ENCODE data around the gene SMIM7. TPM values are rescaled to one million over a fixed set of nuclear protein-coding genes. Genes with fewer than 3 reads are reported as not detected.

SMIM7 gene
- total RNA-seq, 3 donors from 2014 or later: 111 to 167 (median 142) TPM

DNA sequence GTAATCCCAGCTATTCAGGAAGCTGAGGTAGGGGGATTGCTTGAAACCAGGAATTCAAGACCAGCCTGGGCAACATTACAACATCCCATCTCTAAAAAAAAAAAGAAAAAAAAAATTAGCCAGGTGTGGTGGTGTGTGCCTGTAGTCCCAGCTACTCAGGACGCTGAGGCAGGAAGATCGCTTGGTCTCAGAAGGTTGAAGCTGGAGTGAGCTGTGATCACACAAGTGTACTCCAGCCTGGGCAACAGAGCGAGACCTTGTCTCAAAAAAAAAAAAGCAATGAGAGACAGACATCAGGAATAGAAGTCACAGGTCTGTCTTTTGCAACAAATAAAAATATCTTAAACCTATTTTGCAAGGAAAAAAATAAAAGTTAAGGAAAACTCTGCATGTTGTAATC is 24.3 kb upstream of the SMIM7 start:
- no peaks in the 10 kb centered on the region for H3K27me3 ChIP-seq
- H3K27ac ChIP-seq: no peak overlapping the region
- DNase-seq (ENCODE audit: low spot score in 2 of 2): no peak
- intact Hi-C loops (cut with DNase I; ENCODE audit: low total_unique reads): no loop called here
- TF ChIP-seq POLR2AphosphoS5 (IDR thresholded peaks at IDR 0.05) (no peak), POLR2A (IDR thresholded peaks at IDR 0.05) (no peak)
- TF ChIP-seq, protein P1, sequence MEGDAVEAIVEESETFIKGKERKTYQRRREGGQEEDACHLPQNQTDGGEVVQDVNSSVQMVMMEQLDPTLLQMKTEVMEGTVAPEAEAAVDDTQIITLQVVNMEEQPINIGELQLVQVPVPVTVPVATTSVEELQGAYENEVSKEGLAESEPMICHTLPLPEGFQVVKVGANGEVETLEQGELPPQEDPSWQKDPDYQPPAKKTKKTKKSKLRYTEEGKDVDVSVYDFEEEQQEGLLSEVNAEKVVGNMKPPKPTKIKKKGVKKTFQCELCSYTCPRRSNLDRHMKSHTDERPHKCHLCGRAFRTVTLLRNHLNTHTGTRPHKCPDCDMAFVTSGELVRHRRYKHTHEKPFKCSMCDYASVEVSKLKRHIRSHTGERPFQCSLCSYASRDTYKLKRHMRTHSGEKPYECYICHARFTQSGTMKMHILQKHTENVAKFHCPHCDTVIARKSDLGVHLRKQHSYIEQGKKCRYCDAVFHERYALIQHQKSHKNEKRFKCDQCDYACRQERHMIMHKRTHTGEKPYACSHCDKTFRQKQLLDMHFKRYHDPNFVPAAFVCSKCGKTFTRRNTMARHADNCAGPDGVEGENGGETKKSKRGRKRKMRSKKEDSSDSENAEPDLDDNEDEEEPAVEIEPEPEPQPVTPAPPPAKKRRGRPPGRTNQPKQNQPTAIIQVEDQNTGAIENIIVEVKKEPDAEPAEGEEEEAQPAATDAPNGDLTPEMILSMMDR (IDR thresholded peaks at IDR 0.05): no peak
- H3K4me1 ChIP-seq: no peaks in the 10 kb centered on the region
- H3K36me3 ChIP-seq: no peaks in the 10 kb centered on the region
- peaks cover 6 to 12% of the 10 kb centered on the region in 2 donors for H3K9me3 ChIP-seq
- no peak overlapping the region for H3K4me3 ChIP-seq

DNA sequence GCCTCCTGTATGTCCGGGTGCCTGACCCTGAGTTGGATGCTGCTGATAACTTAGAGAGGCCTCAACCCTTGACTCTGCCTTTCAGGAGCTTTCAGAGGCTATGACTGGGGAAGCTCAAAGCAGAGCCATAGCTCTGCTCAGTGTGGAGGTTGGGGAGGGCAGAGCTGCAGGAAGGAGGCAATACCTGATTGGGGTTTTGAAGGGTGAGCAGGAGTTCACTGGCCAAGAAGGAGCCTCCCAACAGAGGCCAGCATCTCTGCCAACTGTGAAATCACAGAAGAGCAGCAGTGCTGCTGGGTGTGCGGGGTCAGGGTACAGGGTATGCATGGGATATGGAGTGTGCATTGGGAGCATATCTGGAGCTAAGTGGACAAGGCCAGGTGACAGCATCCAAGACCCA is 22.6 kb upstream of the SMIM7 start:
- Histone ChIP-seq H3K36me3 (no peaks in the 10 kb centered on the region), H3K4me1 (no peaks in the 10 kb centered on the region), H3K27ac (no peak overlapping the region), H3K9me3 (peaks cover 6 to 12% of the 10 kb centered on the region in 2 donors), H3K27me3 (no peaks in the 10 kb centered on the region), H3K4me3 (no peak overlapping the region)
- intact Hi-C loops (cut with DNase I; ENCODE audit: low total_unique reads): no loop called here
- TF ChIP-seq, protein P1 (IDR thresholded peaks at IDR 0.05): no peak
- TF ChIP-seq POLR2AphosphoS5 (IDR thresholded peaks at IDR 0.05) (no peak), POLR2A (IDR thresholded peaks at IDR 0.05) (no peak)
- DNase-seq (ENCODE audit: low spot score in 2 of 2): no peak

DNA sequence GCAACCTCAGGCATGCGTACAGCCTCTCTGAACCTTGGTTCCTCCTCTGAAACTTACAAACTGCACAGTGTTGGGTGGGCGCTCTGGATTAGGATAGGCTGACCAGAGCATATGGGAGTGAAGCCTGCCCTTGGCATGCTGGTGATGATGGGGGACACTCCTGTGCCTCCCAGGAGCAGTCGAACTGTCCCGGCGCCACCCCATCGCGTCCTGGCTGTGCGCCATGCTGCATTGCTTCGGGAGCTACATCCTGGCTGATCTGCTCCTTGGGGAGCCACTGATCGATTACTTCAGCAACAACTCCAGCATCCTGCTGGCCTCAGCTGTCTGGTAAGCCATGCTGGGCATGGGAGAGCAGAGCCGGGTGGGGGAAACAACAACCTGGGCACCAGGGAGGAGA is 19.9 kb upstream of the SMIM7 start:
- H3K27me3 ChIP-seq: no peaks in the 10 kb centered on the region
- no peaks in the 10 kb centered on the region for H3K4me1 ChIP-seq
- no peak for DNase-seq (ENCODE audit: low spot score in 2 of 2)
- TF ChIP-seq, protein P1 (IDR thresholded peaks at IDR 0.05): no peak
- no peak for TF ChIP-seq POLR2A (IDR thresholded peaks at IDR 0.05)
- TF ChIP-seq POLR2AphosphoS5 (IDR thresholded peaks at IDR 0.05): no peak
- H3K36me3 ChIP-seq: no peaks in the 10 kb centered on the region
- peaks cover 3 to 12% of the 10 kb centered on the region in 2 donors for H3K9me3 ChIP-seq
- H3K4me3 ChIP-seq: no peak overlapping the region
- intact Hi-C loops (cut with DNase I; ENCODE audit: low total_unique reads): no loop called here
- H3K27ac ChIP-seq: no peak overlapping the region

DNA sequence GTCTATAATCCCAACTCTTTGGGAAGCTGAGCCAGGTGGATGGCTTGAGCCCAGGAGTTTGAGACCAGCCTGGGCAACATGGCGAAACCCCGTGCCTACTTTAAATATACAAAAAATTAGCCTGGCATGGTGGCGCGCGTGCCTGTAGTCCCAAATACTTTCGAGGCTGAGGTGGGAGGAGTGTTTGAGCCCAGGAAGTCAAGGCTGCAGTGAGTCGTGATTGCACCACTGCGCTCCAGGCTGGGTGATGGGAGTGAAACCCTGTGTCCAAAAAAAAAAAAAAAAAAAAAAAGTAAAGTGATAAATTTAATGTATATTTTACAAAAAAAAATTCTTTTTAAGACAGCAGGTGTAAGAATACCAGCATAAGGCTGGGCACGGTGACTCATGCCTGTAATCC is 18.6 kb upstream of the SMIM7 start:
- H3K27ac ChIP-seq: no peak overlapping the region
- no peak for DNase-seq (ENCODE audit: low spot score in 2 of 2)
- no peaks in the 10 kb centered on the region for H3K36me3 ChIP-seq
- no peak overlapping the region for H3K4me3 ChIP-seq
- intact Hi-C loops (cut with DNase I; ENCODE audit: low total_unique reads): no loop called here
- no peaks in the 10 kb centered on the region for H3K27me3 ChIP-seq
- peaks cover 3 to 12% of the 10 kb centered on the region in 2 donors for H3K9me3 ChIP-seq
- no peak for TF ChIP-seq POLR2AphosphoS5 (IDR thresholded peaks at IDR 0.05)
- no peak for TF ChIP-seq POLR2A (IDR thresholded peaks at IDR 0.05)
- TF ChIP-seq, protein P1 (IDR thresholded peaks at IDR 0.05): no peak
- H3K4me1 ChIP-seq: no peaks in the 10 kb centered on the region

DNA sequence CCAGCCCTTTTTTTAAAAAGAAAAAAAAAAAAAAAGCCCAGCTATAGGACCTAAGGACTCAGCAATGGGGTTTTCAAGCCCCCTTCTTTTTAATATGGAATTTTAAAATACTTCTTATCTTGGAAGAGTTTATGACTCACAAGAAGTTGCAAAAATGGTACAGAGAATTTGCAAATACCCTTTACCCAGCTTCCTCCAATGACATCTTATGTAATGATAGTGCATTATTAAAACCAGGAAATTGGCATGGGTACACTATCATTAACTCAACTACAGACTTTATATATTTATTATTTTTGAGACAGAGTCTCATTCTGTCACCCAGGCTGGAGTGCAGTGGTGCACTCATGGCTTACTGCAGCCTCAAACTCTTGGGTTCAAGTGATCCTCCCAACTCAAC is 17.1 kb upstream of the SMIM7 start:
- Histone ChIP-seq H3K4me1 (no peaks in the 10 kb centered on the region), H3K36me3 (no peaks in the 10 kb centered on the region), H3K27me3 (no peaks in the 10 kb centered on the region), H3K4me3 (no peak overlapping the region), H3K27ac (no peak overlapping the region), H3K9me3 (peaks cover 3 to 12% of the 10 kb centered on the region in 2 donors)
- intact Hi-C loops (cut with DNase I; ENCODE audit: low total_unique reads): no loop called here
- no peak for DNase-seq (ENCODE audit: low spot score in 2 of 2)
- TF ChIP-seq, protein P1 (IDR thresholded peaks at IDR 0.05): no peak
- TF ChIP-seq POLR2A (IDR thresholded peaks at IDR 0.05): no peak
- TF ChIP-seq POLR2AphosphoS5 (IDR thresholded peaks at IDR 0.05): no peak
